Measurements from ENCODE around the gene ADCY2.

The ADCY2 gene

GRCh38 chr5:7801891-7802614, 406.1 kb downstream of the ADCY2 start:
- DNase-seq: no peak

- no peak for DNase-seq
These were observed 406.9 kb downstream of the ADCY2 start for GRCh38 chr5:7802855-7803254.

- no peak for DNase-seq
These were observed 408.0 kb downstream of the ADCY2 start for GRCh38 chr5:7803937-7804336.

- DNase-seq: no peak
These were observed 409.4 kb downstream of the ADCY2 start for GRCh38 chr5:7805379-7805778.

- DNase-seq: no peak
These were observed 413.1 kb downstream of the ADCY2 start for GRCh38 chr5:7808998-7809397.

GRCh38 chr5:7811715-7812114, 415.8 kb downstream of the ADCY2 start:
- DNase-seq: no peak

GRCh38 chr5:7813007-7813406, 417.1 kb downstream of the ADCY2 start:
- DNase-seq: no peak

GRCh38 chr5:7813576-7813975, 417.6 kb downstream of the ADCY2 start:
- DNase-seq: no peak

- no peak for DNase-seq
These were observed 418.9 kb downstream of the ADCY2 start for GRCh38 chr5:7814816-7815215.

- DNase-seq: peak; percentile 69
These were observed 420.1 kb downstream of the ADCY2 start for GRCh38 chr5:7815892-7816534.

- DNase-seq: no peak
These were observed 420.6 kb downstream of the ADCY2 start for GRCh38 chr5:7816535-7816901.

GRCh38 chr5:7822449-7822848, 426.5 kb downstream of the ADCY2 start:
- no peak for DNase-seq

- no peak for DNase-seq
These were observed 427.7 kb downstream of the ADCY2 start for GRCh38 chr5:7823594-7823993.

- no peak for DNase-seq
These were observed 429.1 kb downstream of the ADCY2 start for GRCh38 chr5:7824995-7825394.

- DNase-seq: no peak
These were observed 429.7 kb downstream of the ADCY2 start for GRCh38 chr5:7825630-7826029.

GRCh38 chr5:7827610-7828009, 431.7 kb downstream of the ADCY2 start:
- DNase-seq: no peak

- no peak for DNase-seq
These were observed 432.3 kb downstream of the ADCY2 start for GRCh38 chr5:7828269-7828668.

GRCh38 chr5:7834982-7835381, 439.0 kb downstream of the ADCY2 start:
- no peak for DNase-seq

GRCh38 chr5:7837403-7837802, 441.5 kb downstream of the ADCY2 start:
- no peak for DNase-seq

GRCh38 chr5:7842531-7842930, 446.6 kb downstream of the ADCY2 start:
- DNase-seq: no peak

GRCh38 chr5:7844901-7845300, 449.0 kb downstream of the ADCY2 start:
- no peak for DNase-seq

GRCh38 chr5:7845557-7845956, 449.6 kb downstream of the ADCY2 start:
- no peak for DNase-seq

- no peak for DNase-seq
These were observed 450.4 kb downstream of the ADCY2 start for GRCh38 chr5:7846327-7846726.

GRCh38 chr5:7848296-7848695, 452.4 kb downstream of the ADCY2 start:
- DNase-seq: no peak

All from activated naive CD4-positive, alpha-beta T cell treated with Interleukin-2 at 50 U/mL for 16 hours (primary cell).